Smooth muscle cell (in vitro differentiated cells): ENCODE data around the gene RBM47. TPM values are rescaled to one million over a fixed set of nuclear protein-coding genes. Genes with fewer than 3 reads are reported as not detected.
A peak's percentile ranks its signal among the peaks of the same experiment; 100 is the strongest.
"Not testable (repeated sequence)": the region's sequence is repeated elsewhere in the genome, so short reads cannot be mapped to it uniquely, and the experiment has no call there.

ENCODE experiments used
- DNase-seq: peaks from one replicate; lab custom pipeline; 2025; ENCODE audit not compliant: unreplicated experiment; lab: John Stamatoyannopoulos, UW
- H2AFZ ChIP-seq: fragments of 200-600 bp; sonication (generic); 2 replicates; pipeline ENCODE4 v1.6.0; 2016; ENCODE audit warnings: antibody characterized with exemption, low read depth, mild to moderate bottlenecking
- H3F3A ChIP-seq: fragments of 200-600 bp; sonication (generic); 2 replicates; pipeline ENCODE4 v1.6.0; 2017; ENCODE audit warnings: antibody characterized with exemption, low read depth
- H3K27ac ChIP-seq: fragments of 200-600 bp; sonication (generic); 2 replicates; pipeline ENCODE4 v1.5.1; 2016; ENCODE audit warnings: low read depth, mild to moderate bottlenecking
- H3K27me3 ChIP-seq: fragments of 200-600 bp; sonication (generic); 2 replicates; pipeline ENCODE4 v1.6.1; 2016; ENCODE audit warnings: low read depth, mild to moderate bottlenecking
- H3K36me3 ChIP-seq: fragments of 200-600 bp; sonication (generic); 2 replicates; pipeline ENCODE4 v1.5.1; 2016; ENCODE audit warnings: low read depth
- H3K4me1 ChIP-seq: fragments of 200-600 bp; sonication (generic); 2 replicates; pipeline ENCODE4 v1.5.1; 2016; ENCODE audit warnings: low read depth
- H3K4me2 ChIP-seq: fragments of 200-600 bp; sonication (generic); 2 replicates; pipeline ENCODE4 v1.6.0; 2016; ENCODE audit warnings: mild to moderate bottlenecking
- H3K4me3 ChIP-seq: fragments of 200-600 bp; sonication (generic); 2 replicates; pipeline ENCODE4 v1.5.1; 2016; ENCODE audit warnings: mild to moderate bottlenecking
- H3K79me2 ChIP-seq: fragments of 200-600 bp; sonication (generic); 2 replicates; pipeline ENCODE4 v1.6.0; 2016; ENCODE audit warnings: low read depth, mild to moderate bottlenecking
- H3K9ac ChIP-seq: fragments of 200-600 bp; sonication (generic); 2 replicates; pipeline ENCODE4 v1.6.0; 2016; ENCODE audit warnings: low read depth
- H3K9me3 ChIP-seq: fragments of 200-600 bp; sonication (generic); replicated peaks from 2 replicates; pipeline ENCODE4 v1.5.1; 2016; ENCODE audit warnings: low read depth
- H4K20me1 ChIP-seq: fragments of 200-600 bp; sonication (generic); 2 replicates; pipeline ENCODE4 v1.6.0; 2016; ENCODE audit warnings: low read depth
- CTCF ChIP-seq: fragments of 200-600 bp; sonication (generic); IDR thresholded peaks from 2 replicates; pipeline ENCODE4 v1.5.1; 2017; ENCODE audit warnings: borderline replicate concordance, mild to moderate bottlenecking, antibody characterized with exemption; ENCODE audit not compliant: insufficient read depth, poor library complexity, severe bottlenecking
- WGBS: methylation state at CpG from one replicate; pipeline ENCODE4 v1.1.7; 2016; ENCODE audit warnings: low lambda C conversion rate; 5-methylcytosine and 5-hydroxymethylcytosine counted together
- polyA plus RNA-seq: library from polyadenylated mRNA; unstranded; fragments of >200 nt; fragmentation: Nextera tagmentation; extraction: Ambion mirVana; gene quantifications from 2 replicates; pipeline ENCODE4 v1.2.1, GENCODE V29; 2016
- total RNA-seq: library from RNA; depleted of rRNA; stranded (reverse); fragments of >200 nt; gene quantifications from 2 replicates; pipeline ENCODE4 v1.2.3, GENCODE V29; 2014

Gene RBM47
- total and polyA plus RNA-seq, 2 experiments from 2014 or later = 3.4 to 5.5 TPM

GRCh38 chr4:40645586-40645985 is 15.9 kb upstream of the RBM47 start:
- H3K36me3 ChIP-seq = no peaks in the 10 kb centered on the region
- H3K79me2 ChIP-seq = no peaks in the 10 kb centered on the region
- H3K27ac ChIP-seq = no peak overlapping the region
- DNase-seq = no peak
- H3K4me1 ChIP-seq = no peaks in the 10 kb centered on the region
- H4K20me1 ChIP-seq = no peaks in the 10 kb centered on the region
- H3K27me3 ChIP-seq = no peaks in the 10 kb centered on the region
- no peaks in the 10 kb centered on the region for H3K9me3 ChIP-seq
- no peak for TF ChIP-seq CTCF
- H3F3A ChIP-seq = no peaks in the 10 kb centered on the region
- no peak overlapping the region for H2AFZ ChIP-seq
- H3K4me3 ChIP-seq = no peak overlapping the region
- no peak overlapping the region for H3K9ac ChIP-seq
- no peak overlapping the region for H3K4me2 ChIP-seq

DNA sequence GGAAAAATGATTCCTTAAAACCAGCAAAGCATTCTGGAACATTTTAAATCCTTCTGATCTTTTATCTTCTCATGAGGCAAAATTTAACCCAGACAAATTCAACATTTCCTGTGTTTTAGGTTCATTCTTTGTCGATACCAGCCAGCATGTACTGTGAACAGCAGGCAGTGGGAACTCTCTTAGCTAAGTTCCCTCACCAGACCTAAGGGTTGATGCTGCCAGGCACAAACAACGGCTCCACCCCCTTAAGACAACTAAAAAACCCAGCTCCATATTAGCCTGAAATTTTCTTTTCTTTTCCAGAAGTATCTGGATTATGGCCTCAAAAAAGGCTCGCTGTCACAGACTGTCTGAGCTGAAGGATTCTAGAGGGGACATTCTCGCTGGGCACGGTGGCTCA is 2.4 kb upstream of the RBM47 start:
- Histone ChIP-seq H3K4me1 (peaks cover 33% of the 10 kb centered on the region), H3K27me3 (no peaks in the 10 kb centered on the region)

GRCh38 chr4:40630335-40631021 is 814 bp upstream of the RBM47 start:
- Histone ChIP-seq H3K27me3 (no peaks in the 10 kb centered on the region), H3K27ac (peak overlapping the region; percentile 64), H3F3A (peaks cover 4% of the 10 kb centered on the region), H3K9ac (peak overlapping the region; percentile 79), H4K20me1 (no peaks in the 10 kb centered on the region), H3K9me3 (no peaks in the 10 kb centered on the region), H2AFZ (peak overlapping the region; percentile 95), H3K4me3 (peak overlapping the region; percentile 96), H3K4me2 (peak overlapping the region; percentile 98), H3K4me1 (peaks cover 45% of the 10 kb centered on the region), H3K36me3 (no peaks in the 10 kb centered on the region), H3K79me2 (peaks cover 7% of the 10 kb centered on the region)
- no peak for TF ChIP-seq CTCF
- no peak for DNase-seq
- WGBS = 10% methylated on average over 41 of the region's 41 CpGs

More for the DNA sequence above, 2.4 kb upstream of the RBM47 start:
- no peak for DNase-seq
- Histone ChIP-seq H3K36me3 (no peaks in the 10 kb centered on the region), H3F3A (peaks cover 4% of the 10 kb centered on the region), H3K9me3 (no peaks in the 10 kb centered on the region), H3K4me2 (no peak overlapping the region), H3K79me2 (peaks cover 4% of the 10 kb centered on the region), H3K4me3 (no peak overlapping the region), H3K9ac (no peak overlapping the region), H3K27ac (no peak overlapping the region), H4K20me1 (no peaks in the 10 kb centered on the region), H2AFZ (no peak overlapping the region)
- no peak for TF ChIP-seq CTCF
- whole genome bisulfite sequencing = 85% methylated on average over 5 of the region's 5 CpGs

- Histone ChIP-seq H3F3A (peaks cover 4% of the 10 kb centered on the region), H4K20me1 (no peaks in the 10 kb centered on the region), H3K9me3 (no peaks in the 10 kb centered on the region), H3K27ac (peak overlapping the region; percentile 64), H3K36me3 (no peaks in the 10 kb centered on the region), H3K4me2 (peak overlapping the region; percentile 98), H3K4me3 (peak overlapping the region; percentile 96), H2AFZ (peak overlapping the region; percentile 95), H3K9ac (peak overlapping the region; percentile 79), H3K4me1 (peaks cover 45% of the 10 kb centered on the region), H3K79me2 (peaks cover 12% of the 10 kb centered on the region), H3K27me3 (no peaks in the 10 kb centered on the region)
- no peak for DNase-seq
- whole genome bisulfite sequencing = 9% methylated on average over 6 of the region's 6 CpGs
- no peak for TF ChIP-seq CTCF
Measured at GRCh38 chr4:40628888-40629287, 776 bp downstream of the RBM47 start.

DNA sequence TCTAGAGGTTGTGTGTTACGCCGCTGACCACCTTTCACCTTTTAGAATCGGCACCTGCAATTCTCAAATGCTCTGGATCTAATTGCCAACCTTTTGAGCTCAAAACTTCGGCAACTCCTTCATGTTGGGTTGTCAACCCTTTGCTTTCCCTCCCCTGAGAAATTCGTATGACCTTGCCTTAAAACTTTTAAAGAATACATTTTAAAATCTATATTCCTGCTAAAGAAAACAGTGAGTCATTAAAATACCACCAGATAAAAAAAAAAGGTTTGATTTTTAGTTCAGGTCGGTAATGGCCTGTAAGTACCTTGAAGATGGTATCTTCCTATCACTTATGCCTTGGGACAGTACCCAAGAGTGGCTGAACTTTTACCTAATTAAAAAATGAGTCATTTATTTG is 1.3 kb downstream of the RBM47 start:
- peak overlapping the region; percentile 96 for H3K4me3 ChIP-seq
- not testable (repeated sequence) for H3K27me3 ChIP-seq, H3K9me3 ChIP-seq, DNase-seq, H3F3A ChIP-seq, H3K27ac ChIP-seq, H4K20me1 ChIP-seq, H2AFZ ChIP-seq, H3K36me3 ChIP-seq
- WGBS = 29% methylated on average over 6 of the region's 6 CpGs
- peak overlapping the region; percentile 20 for H3K9ac ChIP-seq
- H3K79me2 ChIP-seq = peaks cover 12% of the 10 kb centered on the region
- peaks cover 45% of the 10 kb centered on the region for H3K4me1 ChIP-seq
- peak overlapping the region; percentile 98 for H3K4me2 ChIP-seq
